HEK293 (cell line): ENCODE results near the gene STK4.

ENCODE experiments used
- CTCF ChIP-seq: fragments of 450-650 bp; formaldehyde crosslinking; IDR thresholded peaks from 2 replicates; pipeline ENCODE4 v1.5.1; 2016; ENCODE audit warnings: missing biosample characterization, missing genetic modification characterization
- SALL2 ChIP-seq: fragments of 450-650 bp; formaldehyde crosslinking; IDR thresholded peaks from 2 replicates; pipeline ENCODE4 v1.5.0; 2017; ENCODE audit warnings: missing biosample characterization, mild to moderate bottlenecking, missing genetic modification characterization, borderline replicate concordance
- SP2 ChIP-seq: fragments of 450-650 bp; formaldehyde crosslinking; IDR thresholded peaks from 2 replicates; pipeline ENCODE4 v1.5.1; 2016; ENCODE audit warnings: missing biosample characterization, missing genetic modification characterization
- SP3 ChIP-seq: fragments of 450-650 bp; formaldehyde crosslinking; IDR thresholded peaks from 2 replicates; pipeline ENCODE4 v1.5.1; 2016; ENCODE audit warnings: missing biosample characterization, missing genetic modification characterization
- ZBTB17 ChIP-seq: fragments of 450-650 bp; formaldehyde crosslinking; IDR thresholded peaks from 2 replicates; pipeline ENCODE4 v1.5.1; 2016; ENCODE audit warnings: missing biosample characterization, missing genetic modification characterization
- ZBTB7A ChIP-seq: fragments of 450-650 bp; formaldehyde crosslinking; IDR thresholded peaks from 2 replicates; pipeline ENCODE4 v1.5.1; 2016; ENCODE audit warnings: low read depth, missing biosample characterization, missing genetic modification characterization
- ZFP3 ChIP-seq: fragments of 450-650 bp; formaldehyde crosslinking; IDR thresholded peaks from 2 replicates; pipeline ENCODE4 v1.5.1; 2016; ENCODE audit warnings: low read depth, missing biosample characterization, missing genetic modification characterization
- ZNF184 ChIP-seq: fragments of 450-650 bp; IDR thresholded peaks from 2 replicates; pipeline ENCODE4 v1.5.1; 2018; ENCODE audit warnings: missing biosample characterization, mild to moderate bottlenecking, missing genetic modification characterization
- ZNF76 ChIP-seq: fragments of 450-650 bp; formaldehyde crosslinking; IDR thresholded peaks from 2 replicates; pipeline ENCODE4; 2016; ENCODE audit warnings: low read depth, missing biosample characterization, missing genetic modification characterization, borderline replicate concordance
- ZNF768 ChIP-seq: fragments of 450-650 bp; formaldehyde crosslinking; IDR thresholded peaks from 2 replicates; pipeline ENCODE4 v1.5.1; 2018; ENCODE audit warnings: missing biosample characterization, mild to moderate bottlenecking, missing genetic modification characterization

DNA sequence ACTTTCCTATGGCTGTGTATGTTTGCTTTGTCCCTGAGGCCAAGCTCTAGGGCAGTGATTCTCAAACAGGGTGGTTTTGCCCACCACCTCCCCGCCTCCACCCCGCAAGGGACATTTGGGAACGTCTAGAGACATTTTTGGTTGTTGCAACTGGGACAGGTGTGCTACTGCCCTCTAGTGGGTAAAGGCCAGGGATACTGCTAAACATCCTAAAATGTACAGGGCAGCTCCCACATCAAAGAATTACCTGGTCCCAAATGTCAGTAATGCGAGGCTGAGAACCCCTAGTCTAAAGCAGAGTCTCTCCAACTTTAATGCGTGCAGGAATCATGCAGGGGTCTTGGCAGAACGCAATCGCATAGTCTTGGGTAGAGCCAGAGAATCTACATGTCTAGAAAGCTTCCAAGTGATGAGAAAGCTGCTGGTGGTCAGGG is 129.5 kb downstream of the STK4 start:
- TF ChIP-seq ZBTB17 (tag by site-specific recombination) (no peak), ZNF768 (tag by site-specific recombination) (no peak), SP2 (tag by site-specific recombination) (no peak), ZNF76 (tag by site-specific recombination) (no peak), SP3 (tag by site-specific recombination) (no peak), CTCF (tag by site-specific recombination) (peak; percentile 61; the same call in 1 of the 2 replicates), SALL2 (tag by site-specific recombination) (no peak), ZBTB7A (tag by site-specific recombination) (no peak), ZNF184 (tag by site-specific recombination) (no peak), ZFP3 (tag by site-specific recombination) (no peak)
